ENCODE measurements around the gene COL23A1. TPM values are rescaled to one million over a fixed set of nuclear protein-coding genes. Genes with fewer than 3 reads are reported as not detected.

The COL23A1 gene
- total RNA-seq, 4 donors from 2014 or later, result 7.9 to 20.4 (median 12.0) TPM

DNA sequence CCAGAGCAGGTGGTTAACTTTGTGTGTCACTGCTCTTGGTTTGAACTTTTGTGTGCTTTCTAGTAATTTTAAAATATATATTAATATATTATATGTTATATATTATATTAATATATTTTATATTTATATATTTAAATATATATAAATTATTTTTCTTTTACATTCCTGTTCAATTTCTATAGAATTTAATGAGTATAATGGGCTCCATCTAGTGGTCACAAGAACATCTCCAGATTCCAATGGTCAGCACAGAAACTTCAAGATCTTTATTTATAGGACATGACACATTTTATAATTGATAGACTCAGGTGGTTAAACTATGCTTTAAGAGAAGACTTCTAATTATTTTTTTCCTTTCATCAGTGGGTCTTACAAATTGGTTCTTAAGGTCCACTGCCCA lies 39.1 kb downstream of the COL23A1 start:
- Histone ChIP-seq H3K36me3 (no peaks in the 10 kb centered on the region), H3K4me3 (no peak overlapping the region), H3K4me1 (no peaks in the 10 kb centered on the region), H3K27me3 (no peaks in the 10 kb centered on the region), H3K27ac (no peak overlapping the region), H3K9me3 (no peaks in the 10 kb centered on the region)
- TF ChIP-seq, protein P1, sequence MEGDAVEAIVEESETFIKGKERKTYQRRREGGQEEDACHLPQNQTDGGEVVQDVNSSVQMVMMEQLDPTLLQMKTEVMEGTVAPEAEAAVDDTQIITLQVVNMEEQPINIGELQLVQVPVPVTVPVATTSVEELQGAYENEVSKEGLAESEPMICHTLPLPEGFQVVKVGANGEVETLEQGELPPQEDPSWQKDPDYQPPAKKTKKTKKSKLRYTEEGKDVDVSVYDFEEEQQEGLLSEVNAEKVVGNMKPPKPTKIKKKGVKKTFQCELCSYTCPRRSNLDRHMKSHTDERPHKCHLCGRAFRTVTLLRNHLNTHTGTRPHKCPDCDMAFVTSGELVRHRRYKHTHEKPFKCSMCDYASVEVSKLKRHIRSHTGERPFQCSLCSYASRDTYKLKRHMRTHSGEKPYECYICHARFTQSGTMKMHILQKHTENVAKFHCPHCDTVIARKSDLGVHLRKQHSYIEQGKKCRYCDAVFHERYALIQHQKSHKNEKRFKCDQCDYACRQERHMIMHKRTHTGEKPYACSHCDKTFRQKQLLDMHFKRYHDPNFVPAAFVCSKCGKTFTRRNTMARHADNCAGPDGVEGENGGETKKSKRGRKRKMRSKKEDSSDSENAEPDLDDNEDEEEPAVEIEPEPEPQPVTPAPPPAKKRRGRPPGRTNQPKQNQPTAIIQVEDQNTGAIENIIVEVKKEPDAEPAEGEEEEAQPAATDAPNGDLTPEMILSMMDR (IDR thresholded peaks at IDR 0.05), result peak in 4 of 5 experiments; percentile 24 to 54 (median 38)
- TF ChIP-seq EP300 (IDR thresholded peaks at IDR 0.05) (no peak), POLR2A (IDR thresholded peaks at IDR 0.05) (no peak)
- DNase-seq (ENCODE audit: low spot score in 2 of 2), result no peak

DNA sequence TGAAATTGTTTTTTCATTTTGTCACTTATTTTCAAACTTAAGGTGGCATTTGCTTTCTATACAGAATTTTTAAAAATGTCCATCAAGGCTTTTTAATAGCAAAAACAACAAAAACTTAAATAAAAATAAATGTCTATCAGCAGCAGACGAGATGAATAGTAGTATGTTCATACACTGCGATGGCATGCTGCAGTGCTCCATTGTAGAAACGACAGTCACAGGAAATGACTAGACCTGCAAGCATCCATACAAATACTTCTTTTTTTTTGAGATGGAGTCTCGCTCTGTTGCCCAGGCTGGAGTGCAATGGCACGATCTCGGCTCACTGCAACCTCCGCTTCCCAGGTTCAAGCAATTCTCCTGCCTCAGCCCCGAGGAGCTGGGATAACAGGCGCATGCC lies 41.4 kb downstream of the COL23A1 start:
- Histone ChIP-seq H3K36me3 (no peaks in the 10 kb centered on the region), H3K9me3 (no peaks in the 10 kb centered on the region), H3K27ac (no peak overlapping the region), H3K4me3 (no peak overlapping the region), H3K27me3 (no peaks in the 10 kb centered on the region), H3K4me1 (no peaks in the 10 kb centered on the region)
- 67 to 68% methylated on average over 9 of the region's 9 CpGs for WGBS, 2 donors
- DNase-seq (ENCODE audit: low spot score in 2 of 2), result no peak
- TF ChIP-seq POLR2A (IDR thresholded peaks at IDR 0.05), result no peak
- TF ChIP-seq, protein P1 (IDR thresholded peaks at IDR 0.05), result no peak
- TF ChIP-seq EP300 (IDR thresholded peaks at IDR 0.05), result no peak

DNA sequence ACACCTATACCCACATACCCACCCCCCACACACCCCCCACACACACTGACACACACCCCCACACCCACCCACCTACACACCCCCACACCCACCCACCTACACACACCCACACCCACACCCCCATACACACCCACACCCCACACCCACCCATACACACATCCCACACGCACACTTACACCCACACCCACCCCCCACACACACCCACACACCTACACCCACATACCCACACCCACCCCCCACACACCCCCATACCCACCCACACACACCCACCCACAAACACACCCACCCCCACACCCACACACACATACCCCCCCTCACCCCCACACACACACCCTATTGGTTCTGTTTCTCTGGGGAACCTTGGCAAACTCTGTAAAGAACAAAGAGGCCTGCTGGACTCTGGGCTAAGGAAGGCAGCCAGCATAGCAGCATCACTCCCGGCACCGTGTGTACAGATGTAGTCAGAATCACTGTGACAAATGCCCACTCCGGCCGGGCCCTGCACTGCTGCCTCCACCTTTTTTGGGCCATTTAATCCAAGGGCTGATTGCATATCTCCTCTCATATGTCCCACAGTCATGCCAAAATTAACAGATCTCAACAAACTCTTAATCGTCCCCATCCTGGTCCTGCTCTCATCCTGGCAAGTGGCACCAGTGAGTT lies 42.3 kb downstream of the COL23A1 start:
- Histone ChIP-seq H3K27ac (no peak overlapping the region), H3K27me3 (no peaks in the 10 kb centered on the region), H3K9me3 (no peaks in the 10 kb centered on the region), H3K4me3 (no peak overlapping the region), H3K36me3 (no peaks in the 10 kb centered on the region), H3K4me1 (no peaks in the 10 kb centered on the region)
- WGBS, 2 donors, result 52 to 58% methylated on average over 5 of the region's 6 CpGs
- DNase-seq (ENCODE audit: low spot score in 2 of 2), result no peak
- no peak for TF ChIP-seq EP300 (IDR thresholded peaks at IDR 0.05)
- TF ChIP-seq POLR2A (IDR thresholded peaks at IDR 0.05), result no peak
- TF ChIP-seq, protein P1 (IDR thresholded peaks at IDR 0.05), result no peak

DNA sequence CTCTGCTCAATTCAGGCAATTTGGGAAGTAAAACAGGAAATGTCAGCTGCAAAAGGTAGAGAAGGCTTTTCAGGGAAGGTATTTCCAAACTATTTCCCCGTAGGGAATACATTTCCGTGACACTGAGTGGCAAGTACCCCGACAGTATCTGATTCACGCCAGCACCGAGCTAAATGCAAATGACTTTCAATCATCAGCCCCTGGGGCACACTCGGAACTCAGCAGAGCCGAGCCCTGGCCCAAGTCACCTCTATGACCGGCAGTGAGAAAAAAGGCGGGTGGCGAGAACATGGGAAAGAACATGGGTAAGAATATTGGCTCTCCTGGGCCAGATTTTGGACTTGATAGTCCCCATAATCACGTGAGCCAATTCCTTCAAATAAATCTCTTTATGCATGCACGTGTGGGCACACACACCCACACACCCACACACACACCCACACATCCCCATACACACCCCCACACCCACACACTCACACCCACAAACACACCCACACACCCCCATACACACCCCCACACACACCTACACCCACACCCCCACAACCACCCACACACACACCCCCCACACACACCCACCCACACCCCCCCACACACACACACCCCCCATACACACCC lies 43.0 kb downstream of the COL23A1 start:
- Histone ChIP-seq H3K9me3 (no peaks in the 10 kb centered on the region), H3K4me1 (no peaks in the 10 kb centered on the region), H3K4me3 (no peak overlapping the region), H3K27ac (no peak overlapping the region), H3K36me3 (no peaks in the 10 kb centered on the region), H3K27me3 (no peaks in the 10 kb centered on the region)
- WGBS, 2 donors, result 72 to 84% methylated on average over 12 of the region's 12 CpGs
- TF ChIP-seq POLR2A (IDR thresholded peaks at IDR 0.05) (no peak), EP300 (IDR thresholded peaks at IDR 0.05) (no peak)
- TF ChIP-seq, protein P1 (IDR thresholded peaks at IDR 0.05), result no peak
- DNase-seq (ENCODE audit: low spot score in 2 of 2), result no peak

DNA sequence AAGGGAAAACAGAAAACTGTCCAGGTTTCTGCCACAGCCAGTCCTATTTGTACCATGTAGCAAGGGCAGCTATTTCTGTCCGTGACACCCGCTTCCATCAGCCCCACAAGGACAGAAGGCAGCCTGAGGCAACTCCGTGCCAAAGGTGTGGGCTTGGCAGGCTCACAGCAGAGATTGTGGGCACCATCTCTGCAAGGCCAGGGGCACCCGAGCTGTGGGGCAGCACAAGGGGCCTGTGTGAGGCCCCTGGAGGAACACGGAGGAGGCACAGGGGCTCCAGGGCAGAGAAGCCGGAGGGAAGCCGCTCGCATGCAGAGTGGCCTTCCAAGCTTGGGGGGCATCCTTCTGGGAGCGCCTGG lies 43.5 kb downstream of the COL23A1 start:
- TF ChIP-seq, protein P1 (IDR thresholded peaks at IDR 0.05), result no peak
- TF ChIP-seq POLR2A (IDR thresholded peaks at IDR 0.05), result no peak
- no peak for TF ChIP-seq EP300 (IDR thresholded peaks at IDR 0.05)
- H3K4me1 ChIP-seq, result no peaks in the 10 kb centered on the region
- H3K9me3 ChIP-seq, result no peaks in the 10 kb centered on the region
- no peaks in the 10 kb centered on the region for H3K27me3 ChIP-seq
- no peak overlapping the region for H3K4me3 ChIP-seq
- WGBS, 2 donors, result 83 to 85% methylated on average over 9 of the region's 9 CpGs
- no peaks in the 10 kb centered on the region for H3K36me3 ChIP-seq
- DNase-seq (ENCODE audit: low spot score in 2 of 2), result no peak
- H3K27ac ChIP-seq, result no peak overlapping the region

All from tibial nerve (tissue), 4 donors.